Measurements from ENCODE around the gene KIRREL3.

- TF ChIP-seq, protein P1, sequence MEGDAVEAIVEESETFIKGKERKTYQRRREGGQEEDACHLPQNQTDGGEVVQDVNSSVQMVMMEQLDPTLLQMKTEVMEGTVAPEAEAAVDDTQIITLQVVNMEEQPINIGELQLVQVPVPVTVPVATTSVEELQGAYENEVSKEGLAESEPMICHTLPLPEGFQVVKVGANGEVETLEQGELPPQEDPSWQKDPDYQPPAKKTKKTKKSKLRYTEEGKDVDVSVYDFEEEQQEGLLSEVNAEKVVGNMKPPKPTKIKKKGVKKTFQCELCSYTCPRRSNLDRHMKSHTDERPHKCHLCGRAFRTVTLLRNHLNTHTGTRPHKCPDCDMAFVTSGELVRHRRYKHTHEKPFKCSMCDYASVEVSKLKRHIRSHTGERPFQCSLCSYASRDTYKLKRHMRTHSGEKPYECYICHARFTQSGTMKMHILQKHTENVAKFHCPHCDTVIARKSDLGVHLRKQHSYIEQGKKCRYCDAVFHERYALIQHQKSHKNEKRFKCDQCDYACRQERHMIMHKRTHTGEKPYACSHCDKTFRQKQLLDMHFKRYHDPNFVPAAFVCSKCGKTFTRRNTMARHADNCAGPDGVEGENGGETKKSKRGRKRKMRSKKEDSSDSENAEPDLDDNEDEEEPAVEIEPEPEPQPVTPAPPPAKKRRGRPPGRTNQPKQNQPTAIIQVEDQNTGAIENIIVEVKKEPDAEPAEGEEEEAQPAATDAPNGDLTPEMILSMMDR (IDR thresholded peaks at IDR 0.05) = no peak
- TF ChIP-seq POLR2A (IDR thresholded peaks at IDR 0.05) = no peak
Measured at GRCh38 chr11:126507646-126508045, 492.9 kb downstream of the KIRREL3 start.

All from esophagus squamous epithelium (tissue), 4 donors.